Regular cardiac myocyte (primary cell): ENCODE results near the gene TRIM14. TPM values are rescaled to one million over a fixed set of nuclear protein-coding genes. Genes with fewer than 3 reads are reported as not detected.

ENCODE experiments used
- total RNA-seq: library from RNA; depleted of rRNA; stranded (reverse); fragments of >200 nt; gene quantifications from 2 replicates; pipeline ENCODE4 v1.2.3, GENCODE V29; 2014

The TRIM14 gene
- total RNA-seq: 1.4 and 3.6 TPM in 2 replicates

GRCh38 chr9:98118640-98119601 lies at the start of gene TRIM14:
TRIM14 (minus strand) TSS chr9:98119222; CDS start chr9:98119188, 34 bp downstream.

GRCh38 chr9:98056269-98057137 lies 62.5 kb downstream of the TRIM14 start, which contains the start of gene NANS:
NANS (plus strand) TSS chr9:98056732; CDS start chr9:98056809, 77 bp downstream.

Other genes with a start within 250 kb of the TRIM14 start
- gene TRMO, start 196.7 kb downstream of the TRIM14 start, total RNA-seq: 10.7 and 17.3 TPM in 2 replicates
- not detected in 2 replicates for gene HEMGN, start 181.1 kb downstream of the TRIM14 start, total RNA-seq
- 4.2 and 14.4 TPM in 2 replicates for gene ANP32B, start 135.9 kb downstream of the TRIM14 start, total RNA-seq
- 64.0 and 164 TPM in 2 replicates for gene NANS, start 62.5 kb downstream of the TRIM14 start, total RNA-seq
- 0.56 and 0.58 TPM in 2 replicates for gene CORO2A, start 73.4 kb upstream of the TRIM14 start, total RNA-seq
- gene TBC1D2, start 136.4 kb upstream of the TRIM14 start, total RNA-seq: 6.2 and 7.5 TPM in 2 replicates